HepG2 (cell line): Measurements from ENCODE around the gene LMX1B. TPM values are rescaled to one million over a fixed set of nuclear protein-coding genes. Genes with fewer than 3 reads are reported as not detected.

ENCODE experiments used
- ATAC-seq: fragments of 200-7000 bp; cut with Tn5 transposase; 3 replicates; pipeline ENCODE4 v1.9.1; 2020; ENCODE audit warnings: mild to moderate bottlenecking, moderate library complexity
- BruUV-seq: library from RNA; stranded (reverse); fragments of 400-500 nt; replicated peaks from 2 replicates; lab custom pipeline; 2021; lab: Mats Ljungman, UMichigan
- CTCF ChIA-PET: fragments of 300-600 bp; formaldehyde crosslinking; extraction: SDS; loops from one replicate; lab custom pipeline; 2021; ENCODE audit warnings: low total read pairs, inconsistent platforms, low intra/inter-chr PET ratio; lab: Yijun Ruan, JAX
- POLR2A ChIA-PET: fragments of 350-600 bp; sonication (Branson Sonifier 250); formaldehyde crosslinking; loops from one replicate; lab custom pipeline; 2020; ENCODE audit warnings: antibody characterized with exemption, inconsistent platforms; lab: Yijun Ruan, JAX
- DNase-seq: peaks from one replicate; pipeline ENCODE4 v3.0.0-alpha.2; 2015; ENCODE audit warnings: low spot score
- FAIRE-seq: peaks from 3 replicates; lab custom pipeline; 2011; peaks lifted over from hg19 to GRCh38; lab: Jason Lieb, UNC
- H2AFZ ChIP-seq: one replicate; pipeline ENCODE4 v1.6.1; 2011; ENCODE audit warnings: low read length, inconsistent platforms
- H3K27ac ChIP-seq: fragments of 300-600 bp; 3 replicates; pipeline ENCODE4 v1.8.0; 2011; ENCODE audit warnings: mixed run types, mild to moderate bottlenecking, mixed read lengths, low read length, inconsistent platforms; ENCODE audit not compliant: insufficient read depth; ENCODE audit errors: extremely low read length
- H3K27me3 ChIP-seq, 2 experiments: fragments of 200-600 bp in 1 of 2; 2 replicates in 1 of 2; 3 replicates in 1 of 2; pipeline versions ENCODE4 v1.6.0 to v1.8.0; 2011; ENCODE audit warnings: low read length in 2 of 2, mild to moderate bottlenecking in 2 of 2, moderate library complexity in 2 of 2, inconsistent platforms in 1 of 2; ENCODE audit not compliant: insufficient read depth in 2 of 2, control insufficient read depth in 1 of 2
- H3K36me3 ChIP-seq, 2 experiments: fragments of 200-600 bp in 1 of 2; replicated peaks in 1 of 2; 2 replicates in 1 of 2; 3 replicates in 1 of 2; pipeline versions ENCODE4 v1.5.1 to v1.8.0; 2011; ENCODE audit warnings: low read length in 2 of 2, inconsistent platforms in 1 of 2; ENCODE audit not compliant: insufficient read depth in 2 of 2, control insufficient read depth in 1 of 2
- H3K4me1 ChIP-seq: 2 replicates; pipeline ENCODE4 v1.5.1; 2012; ENCODE audit warnings: low read length, inconsistent platforms; ENCODE audit not compliant: insufficient read depth
- H3K4me2 ChIP-seq: 2 replicates; pipeline ENCODE4 v1.6.0; 2011; ENCODE audit warnings: low read depth, low read length, inconsistent platforms
- H3K4me3 ChIP-seq, 3 experiments: fragments of 200-600 bp in 1 of 3; sonication (generic), shearing (Covaris generic) in 1 of 3; replicated peaks in 1 of 3; 2 replicates each; pipeline ENCODE4 v1.5.1; 2011 to 2016; ENCODE audit warnings: low read length in 3 of 3, inconsistent platforms in 2 of 3, low read depth in 2 of 3, mild to moderate bottlenecking in 2 of 3, control low read depth in 1 of 3, mixed read lengths in 1 of 3; ENCODE audit not compliant: insufficient read depth in 1 of 3
- H3K79me2 ChIP-seq: one replicate; pipeline ENCODE4 v1.6.1; 2011; ENCODE audit warnings: low read length, inconsistent platforms; ENCODE audit not compliant: insufficient read depth
- H3K9ac ChIP-seq: 2 replicates; pipeline ENCODE4 v1.6.0; 2011; ENCODE audit warnings: mild to moderate bottlenecking, low read depth, low read length, inconsistent platforms; ENCODE audit not compliant: insufficient read depth
- H3K9me3 ChIP-seq: 2 replicates; pipeline ENCODE4 v1.5.1; 2012; ENCODE audit warnings: mild to moderate bottlenecking, low read length
- H4K20me1 ChIP-seq: 2 replicates; pipeline ENCODE4 v1.6.0; 2011; ENCODE audit warnings: inconsistent platforms, mild to moderate bottlenecking, low read length, moderate library complexity; ENCODE audit not compliant: insufficient read depth
- AKNA ChIP-seq: sonication (generic); formaldehyde crosslinking; IDR thresholded peaks from 2 replicates; pipeline ENCODE4 v1.4.0; 2020; ENCODE audit warnings: missing genetic modification reagents, borderline replicate concordance
- CEBPG ChIP-seq: IDR thresholded peaks from 2 replicates; pipeline ENCODE4 v1.6.1; 2016
- MBNL3 ChIP-seq: fragments of 250-450 bp; sonication (Bioruptor Pico); conservative IDR thresholded peaks from 2 replicates; pipeline ENCODE4 v1.8.0; 2022; ENCODE audit warnings: mild to moderate bottlenecking, inconsistent platforms
- MED1 ChIP-seq: sonication (generic); formaldehyde crosslinking; IDR thresholded peaks from 2 replicates; pipeline ENCODE4 v1.4.0; 2020; ENCODE audit warnings: missing genetic modification reagents
- NCOA5 ChIP-seq: sonication (generic); formaldehyde crosslinking; IDR thresholded peaks from 2 replicates; pipeline ENCODE4 v1.4.0; 2020; ENCODE audit warnings: missing genetic modification reagents
- PHF5A ChIP-seq: IDR thresholded peaks from one replicate; pipeline ENCODE4 v1.6.1; 2018; ENCODE audit warnings: low read depth, missing genetic modification reagents; ENCODE audit not compliant: unreplicated experiment
- POGZ ChIP-seq: sonication (generic); formaldehyde crosslinking; IDR thresholded peaks from 2 replicates; pipeline ENCODE4 v1.4.0; 2020; ENCODE audit warnings: mild to moderate bottlenecking, missing genetic modification reagents
- SAP130 ChIP-seq: IDR thresholded peaks from 2 replicates; pipeline ENCODE4 v1.6.1; 2016; ENCODE audit warnings: low read depth
- STAG1 ChIP-seq: sonication (generic); formaldehyde crosslinking; IDR thresholded peaks from 2 replicates; pipeline ENCODE4 v1.4.0; 2020; ENCODE audit warnings: missing genetic modification reagents
- ZNF30 ChIP-seq: sonication (generic); formaldehyde crosslinking; IDR thresholded peaks from 2 replicates; pipeline ENCODE4 v1.5.0; 2020; ENCODE audit warnings: mild to moderate bottlenecking, missing genetic modification reagents
- ZNF354B ChIP-seq: sonication (generic); formaldehyde crosslinking; IDR thresholded peaks from 2 replicates; pipeline ENCODE4 v1.8.0; 2022; ENCODE audit warnings: mild to moderate bottlenecking, missing genetic modification reagents
- ZNF460 ChIP-seq: sonication (generic); formaldehyde crosslinking; IDR thresholded peaks from 2 replicates; pipeline ENCODE4 v1.5.1; 2020; ENCODE audit warnings: missing genetic modification reagents, mild to moderate bottlenecking, borderline replicate concordance
- ZNF605 ChIP-seq: sonication (generic); formaldehyde crosslinking; IDR thresholded peaks from 2 replicates; pipeline ENCODE4 v1.8.0; 2022; ENCODE audit warnings: mild to moderate bottlenecking, missing genetic modification reagents
- WGBS: methylation state at CpG from one replicate; pipeline ENCODE4 v1.1.6; 2017; ENCODE audit warnings: low lambda C conversion rate; 5-methylcytosine and 5-hydroxymethylcytosine counted together
- in situ Hi-C: cut with HindIII; loops from 2 replicates; pipeline ENCODE4 v1.10.0; 2017; ENCODE audit warnings: low pct_unique_long_range_greater_than_20kb; ENCODE audit not compliant: extremely low pct_ligation_motif_present
- intact Hi-C: fragments of 100-400 bp; cut with micrococcal nuclease; formaldehyde crosslinking; loops from one replicate; pipeline ENCODE4 v1.10.0; 2022; ENCODE audit not compliant: unreplicated experiment
- polyA plus RNA-seq, 8 experiments: library from polyadenylated mRNA; depleted of rRNA in 3 of 8; stranded (reverse) in 7 of 8; unstranded in 1 of 8; fragments of >200 nt; fragmentation: Illumina TruSeq in 4 of 8; extraction: Trizol in 4 of 8; gene quantifications; 2 replicates each; pipeline versions ENCODE4 v1.2.1 to v1.2.3, GENCODE V29; 2011 to 2016; ENCODE audit warnings: low read depth in 4 of 8, missing spikeins in 1 of 8, mixed read lengths in 1 of 8; ENCODE audit not compliant: insufficient read depth in 1 of 8
- total RNA-seq, 5 experiments: library from RNA; depleted of rRNA; stranded (reverse); fragments of >200 nt; fragmentation: Illumina TruSeq; extraction: Trizol; gene quantifications; 2 replicates each; pipeline ENCODE4 v1.2.3, GENCODE V29; 2016; ENCODE audit warnings: low read depth in 1 of 5
- TF ChIP-seq, protein P1 (sequence below): sonication (generic); formaldehyde crosslinking; IDR thresholded peaks from 2 replicates; pipeline ENCODE4 v1.8.0; 2022; ENCODE audit warnings: mild to moderate bottlenecking, missing genetic modification reagents; ENCODE audit not compliant: insufficient replicate concordance

The LMX1B gene
- total and polyA plus RNA-seq, 2 of the 13 experiments (the other 11 are each of a cell fraction or from before 2014, with no cell fraction given) = not detected

GRCh38 chr9:126619361-126620135 lies 5.8 kb downstream of the LMX1B start:
- Histone ChIP-seq H3K27me3 (peaks cover 28 to 99% of the 10 kb centered on the region in 2 experiments), H3K9me3 (no peaks in the 10 kb centered on the region), H3K4me1 (peaks cover 12% of the 10 kb centered on the region), H2AFZ (no peak overlapping the region), H3K4me2 (no peak overlapping the region), H3K9ac (no peak overlapping the region), H3K27ac (no peak overlapping the region), H3K4me3 (no peak overlapping the region), H4K20me1 (no peaks in the 10 kb centered on the region), H3K36me3 (no peaks in the 10 kb centered on the region), H3K79me2 (no peaks in the 10 kb centered on the region)
- ATAC-seq (no peak), FAIRE-seq (no peak), DNase-seq (no peak)
- no peak for TF ChIP-seq STAG1 (CRISPR knock-in tag)
- TF ChIP-seq ZNF354B (CRISPR knock-in tag) = no peak
- no peak for TF ChIP-seq ZNF460 (CRISPR knock-in tag)
- no peak for TF ChIP-seq MED1 (CRISPR knock-in tag)
- TF ChIP-seq PHF5A (CRISPR knock-in tag) = no peak
- TF ChIP-seq, protein P1, sequence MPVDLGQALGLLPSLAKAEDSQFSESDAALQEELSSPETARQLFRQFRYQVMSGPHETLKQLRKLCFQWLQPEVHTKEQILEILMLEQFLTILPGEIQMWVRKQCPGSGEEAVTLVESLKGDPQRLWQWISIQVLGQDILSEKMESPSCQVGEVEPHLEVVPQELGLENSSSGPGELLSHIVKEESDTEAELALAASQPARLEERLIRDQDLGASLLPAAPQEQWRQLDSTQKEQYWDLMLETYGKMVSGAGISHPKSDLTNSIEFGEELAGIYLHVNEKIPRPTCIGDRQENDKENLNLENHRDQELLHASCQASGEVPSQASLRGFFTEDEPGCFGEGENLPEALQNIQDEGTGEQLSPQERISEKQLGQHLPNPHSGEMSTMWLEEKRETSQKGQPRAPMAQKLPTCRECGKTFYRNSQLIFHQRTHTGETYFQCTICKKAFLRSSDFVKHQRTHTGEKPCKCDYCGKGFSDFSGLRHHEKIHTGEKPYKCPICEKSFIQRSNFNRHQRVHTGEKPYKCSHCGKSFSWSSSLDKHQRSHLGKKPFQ (CRISPR knock-in tag) = no peak
- TF ChIP-seq AKNA (CRISPR knock-in tag) = no peak
- no peak for TF ChIP-seq ZNF30 (CRISPR knock-in tag)
- TF ChIP-seq ZNF605 (CRISPR knock-in tag) = no peak
- TF ChIP-seq SAP130 (CRISPR knock-in tag) = no peak
- TF ChIP-seq MBNL3 (CRISPR knock-in tag) = no peak
- no peak for TF ChIP-seq POGZ
- no peak for TF ChIP-seq CEBPG (CRISPR knock-in tag)
- TF ChIP-seq NCOA5 (CRISPR knock-in tag) = no peak
- in situ Hi-C loops (no loop called here), intact Hi-C loops (no loop called here)
- CTCF ChIA-PET = no interaction called here
- POLR2A ChIA-PET = no interaction called here
- BruUV-seq = no TSS peak
- 2% methylated on average over 6 of the region's 10 CpGs for whole genome bisulfite sequencing
